SHP77 treated with DMSO at 0.1 percent for 48 hours (cell line): Measurements from ENCODE around the gene CSNK1D.

Experiments used
- DNase-seq: peaks from one replicate; lab custom pipeline; 2025; lab: John Stamatoyannopoulos, UW

The CSNK1D gene

GRCh38 chr17:82238472-82239201, 34.9 kb downstream of the CSNK1D start:
- DNase-seq: no peak

GRCh38 chr17:82237746-82238471, 35.6 kb downstream of the CSNK1D start:
- no peak for DNase-seq

DNA sequence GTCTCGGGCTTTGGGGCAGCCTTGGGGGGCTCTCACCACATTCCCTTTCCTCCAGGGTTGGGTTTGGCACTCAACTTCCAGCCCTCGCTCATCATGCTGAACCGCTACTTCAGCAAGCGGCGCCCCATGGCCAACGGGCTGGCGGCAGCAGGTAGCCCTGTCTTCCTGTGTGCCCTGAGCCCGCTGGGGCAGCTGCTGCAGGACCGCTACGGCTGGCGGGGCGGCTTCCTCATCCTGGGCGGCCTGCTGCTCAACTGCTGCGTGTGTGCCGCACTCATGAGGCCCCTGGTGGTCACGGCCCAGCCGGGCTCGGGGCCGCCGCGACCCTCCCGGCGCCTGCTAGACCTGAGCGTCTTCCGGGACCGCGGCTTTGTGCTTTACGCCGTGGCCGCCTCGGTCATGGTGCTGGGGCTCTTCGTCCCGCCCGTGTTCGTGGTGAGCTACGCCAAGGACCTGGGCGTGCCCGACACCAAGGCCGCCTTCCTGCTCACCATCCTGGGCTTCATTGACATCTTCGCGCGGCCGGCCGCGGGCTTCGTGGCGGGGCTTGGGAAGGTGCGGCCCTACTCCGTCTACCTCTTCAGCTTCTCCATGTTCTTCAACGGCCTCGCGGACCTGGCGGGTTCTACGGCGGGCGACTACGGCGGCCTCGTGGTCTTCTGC, 36.3 kb downstream of the CSNK1D start:
- DNase-seq: no peak

GRCh38 chr17:82236142-82236971, 37.1 kb downstream of the CSNK1D start:
- DNase-seq: peak; percentile 62

- DNase-seq: no peak
Measured at GRCh38 chr17:82235775-82236141, 37.7 kb downstream of the CSNK1D start.

DNA sequence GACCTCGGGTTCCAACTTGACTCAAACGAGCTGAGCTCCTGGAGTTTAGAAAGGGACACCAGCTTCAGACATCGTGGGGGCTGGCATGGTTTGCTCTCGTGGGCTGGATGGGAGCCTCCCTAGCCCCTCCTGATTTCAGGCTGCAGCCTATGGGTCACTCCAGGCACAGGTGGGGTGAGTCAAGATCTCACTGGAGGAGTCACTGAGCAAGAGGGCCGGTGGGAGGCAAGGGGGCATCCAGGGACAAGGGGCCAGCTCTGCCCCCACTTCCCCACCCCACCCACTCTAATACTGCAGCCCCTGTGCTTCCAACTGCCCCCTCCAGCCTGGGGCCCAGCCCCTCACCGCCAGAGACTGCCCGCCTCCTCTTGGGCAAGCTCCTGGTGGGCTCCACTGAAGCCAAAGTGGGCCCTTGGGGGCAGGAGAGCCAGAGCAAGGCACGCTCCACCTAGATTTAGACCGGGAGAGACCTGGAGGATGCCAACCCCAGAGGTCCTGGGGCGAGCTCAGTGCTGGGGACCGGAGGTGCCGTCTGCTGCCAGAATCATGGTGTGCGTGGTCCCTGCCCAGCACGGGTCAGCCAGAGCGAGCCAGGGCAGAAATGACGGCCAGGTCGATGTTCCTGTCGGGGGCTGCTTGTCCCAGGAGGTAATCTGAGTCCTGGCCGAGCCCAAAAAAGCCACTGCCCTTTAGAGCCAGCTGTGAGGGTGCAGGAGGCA, 38.3 kb downstream of the CSNK1D start:
- no peak for DNase-seq

GRCh38 chr17:82234211-82235055, 39.1 kb downstream of the CSNK1D start:
- DNase-seq: no peak

DNA sequence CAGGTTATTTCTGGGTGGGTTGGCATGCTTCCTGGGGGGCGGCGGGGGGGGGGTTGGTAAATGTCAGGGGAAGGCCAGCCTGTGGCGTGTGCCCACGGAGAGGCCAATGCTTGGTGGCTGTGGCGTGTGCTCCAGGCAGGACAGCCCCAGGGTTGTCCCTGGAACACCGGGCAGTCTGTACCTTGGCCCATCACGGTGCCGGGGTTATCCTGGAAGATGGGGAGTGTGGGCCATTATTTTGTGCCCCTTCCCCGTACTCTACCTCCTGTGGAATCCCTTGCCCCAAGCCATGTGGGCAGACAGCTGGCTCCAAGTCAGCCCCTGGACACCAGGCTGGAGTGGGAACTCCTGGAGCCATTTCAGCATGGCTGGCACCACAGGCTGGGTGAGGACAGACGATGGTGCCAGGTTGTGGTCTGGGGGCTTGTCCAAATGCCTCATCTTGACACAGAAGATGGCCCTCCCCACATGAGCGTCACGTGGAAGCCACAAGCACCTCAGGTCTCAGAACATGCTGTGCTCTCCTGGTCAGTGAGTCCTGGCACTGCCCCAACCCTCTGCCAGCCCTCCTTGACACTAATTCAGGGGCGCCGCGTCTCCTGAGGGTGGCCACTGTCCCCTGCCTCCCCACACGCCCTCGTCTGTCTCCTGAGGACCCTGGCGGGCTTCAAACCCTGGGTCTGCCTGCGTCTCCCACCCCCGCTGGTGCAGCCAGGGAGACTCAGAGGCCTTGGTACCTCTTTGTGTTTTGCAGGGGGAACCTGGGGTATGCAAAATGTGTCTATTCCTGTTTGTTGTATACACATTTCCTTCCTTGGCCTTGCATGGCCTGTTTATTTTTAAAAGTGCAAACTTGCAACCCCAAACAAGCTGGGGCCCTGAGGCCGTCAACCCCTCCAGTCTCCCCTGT, 40.4 kb downstream of the CSNK1D start:
- no peak for DNase-seq

DNA sequence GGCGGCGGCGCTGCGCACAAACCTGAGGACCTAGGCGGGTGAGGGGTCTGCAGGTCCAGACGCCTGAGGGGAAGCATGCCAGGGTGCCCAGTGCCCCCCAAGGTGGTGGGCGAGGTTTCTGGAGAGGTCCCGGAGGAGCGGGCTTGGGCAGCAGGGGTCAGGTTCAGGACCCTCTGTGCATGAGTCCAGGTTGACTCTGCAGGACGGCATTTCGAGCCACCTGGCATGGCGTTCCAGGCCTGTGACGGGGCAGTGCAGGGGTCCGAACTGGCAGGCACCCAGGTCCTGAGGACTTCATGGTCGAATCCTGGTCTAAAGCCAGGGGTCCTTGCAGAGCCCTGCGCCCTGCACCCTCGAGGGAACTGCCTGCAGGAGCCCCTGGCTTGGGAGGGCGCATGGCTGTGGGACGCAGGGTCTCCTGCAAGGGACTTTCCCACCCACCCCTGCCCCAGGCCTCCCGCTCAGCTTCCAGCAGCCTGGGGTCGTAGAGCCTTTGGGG, 41.1 kb downstream of the CSNK1D start:
- no peak for DNase-seq

DNA sequence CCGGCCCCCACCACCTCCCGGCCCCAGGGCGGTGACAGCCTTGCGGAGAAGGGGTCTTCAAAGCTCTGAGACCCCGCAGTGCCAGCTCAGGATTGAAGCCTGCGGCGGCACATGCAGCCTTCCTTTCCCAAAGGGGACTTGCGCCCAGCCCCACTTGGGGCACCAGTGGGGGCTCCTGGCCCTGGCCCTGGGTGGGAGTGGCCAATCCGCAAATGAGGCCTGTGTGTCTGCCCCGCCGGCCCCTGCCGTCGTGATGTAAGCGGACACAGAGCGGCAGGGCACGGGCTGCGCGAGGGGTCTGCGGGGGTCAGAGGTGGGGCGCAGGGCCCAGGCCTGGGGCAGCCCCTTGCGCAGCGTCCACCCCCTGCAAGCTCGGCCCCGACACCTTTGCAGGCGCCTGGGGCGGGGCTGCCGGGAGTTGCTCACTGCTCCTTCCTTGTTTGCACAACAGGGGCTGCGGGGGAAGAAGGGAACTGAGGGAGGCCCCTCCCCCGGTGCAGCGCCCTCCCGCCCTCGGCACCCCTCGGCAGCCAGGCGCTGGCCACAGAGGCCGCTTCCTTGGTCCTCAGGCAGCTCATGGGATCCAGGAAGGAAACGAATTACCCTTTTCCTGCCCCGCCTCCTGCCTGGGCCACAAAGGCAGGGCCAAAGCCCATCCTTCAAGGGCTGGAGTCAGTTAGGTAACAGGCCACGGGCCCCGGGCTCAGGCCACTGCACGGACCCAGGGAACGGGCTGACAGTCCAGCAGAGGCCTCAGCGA, 41.8 kb downstream of the CSNK1D start:
- no peak for DNase-seq

GRCh38 chr17:82231312-82231561, 42.3 kb downstream of the CSNK1D start:
- DNase-seq: no peak

- DNase-seq: no peak
Measured at GRCh38 chr17:82230609-82231311, 42.7 kb downstream of the CSNK1D start.

DNA sequence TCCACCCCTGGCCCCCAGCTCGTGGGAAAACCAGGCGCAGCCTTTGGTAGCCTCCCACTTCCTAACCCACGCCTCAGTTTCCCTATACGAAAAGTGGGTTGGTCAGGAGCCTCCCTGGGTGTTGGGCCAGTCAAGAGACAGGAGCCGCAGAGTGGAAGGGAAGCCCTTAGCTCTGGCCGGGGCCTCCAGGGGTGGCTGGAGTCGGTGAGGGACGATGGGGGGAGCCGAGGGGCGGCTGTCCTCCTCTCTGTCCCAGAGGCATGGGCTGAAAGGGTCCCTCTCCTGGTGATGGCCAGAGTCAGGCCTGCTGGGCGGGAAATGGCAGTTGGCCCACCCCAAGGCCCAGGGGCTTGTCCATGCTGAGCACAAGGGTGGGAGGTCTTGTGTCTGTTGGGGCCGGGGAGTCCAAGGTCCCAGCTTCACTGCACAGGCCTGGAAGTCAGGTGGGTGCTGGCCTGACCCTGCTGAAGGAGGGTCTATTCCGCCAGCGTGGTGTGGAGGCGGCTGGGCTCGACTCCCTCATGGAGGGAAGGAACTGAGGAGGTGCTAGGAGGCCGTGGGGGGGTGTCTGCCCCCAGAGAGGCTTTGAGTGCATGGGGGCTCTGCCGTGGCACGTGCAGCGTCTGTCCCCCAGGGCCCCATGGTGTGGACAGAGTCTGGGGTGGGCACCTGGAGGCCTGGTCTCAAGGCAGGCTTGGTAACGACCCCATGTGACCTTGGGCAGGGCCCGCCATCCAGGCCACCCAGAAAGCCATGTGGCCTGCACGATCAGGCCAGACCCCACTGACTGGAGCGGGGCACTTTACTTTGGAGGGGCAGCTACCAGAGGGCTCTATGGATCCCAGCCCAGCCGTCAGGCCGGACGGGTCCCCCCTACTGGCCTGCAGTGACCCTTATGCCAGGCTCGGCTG, 43.5 kb downstream of the CSNK1D start:
- no peak for DNase-seq

DNA sequence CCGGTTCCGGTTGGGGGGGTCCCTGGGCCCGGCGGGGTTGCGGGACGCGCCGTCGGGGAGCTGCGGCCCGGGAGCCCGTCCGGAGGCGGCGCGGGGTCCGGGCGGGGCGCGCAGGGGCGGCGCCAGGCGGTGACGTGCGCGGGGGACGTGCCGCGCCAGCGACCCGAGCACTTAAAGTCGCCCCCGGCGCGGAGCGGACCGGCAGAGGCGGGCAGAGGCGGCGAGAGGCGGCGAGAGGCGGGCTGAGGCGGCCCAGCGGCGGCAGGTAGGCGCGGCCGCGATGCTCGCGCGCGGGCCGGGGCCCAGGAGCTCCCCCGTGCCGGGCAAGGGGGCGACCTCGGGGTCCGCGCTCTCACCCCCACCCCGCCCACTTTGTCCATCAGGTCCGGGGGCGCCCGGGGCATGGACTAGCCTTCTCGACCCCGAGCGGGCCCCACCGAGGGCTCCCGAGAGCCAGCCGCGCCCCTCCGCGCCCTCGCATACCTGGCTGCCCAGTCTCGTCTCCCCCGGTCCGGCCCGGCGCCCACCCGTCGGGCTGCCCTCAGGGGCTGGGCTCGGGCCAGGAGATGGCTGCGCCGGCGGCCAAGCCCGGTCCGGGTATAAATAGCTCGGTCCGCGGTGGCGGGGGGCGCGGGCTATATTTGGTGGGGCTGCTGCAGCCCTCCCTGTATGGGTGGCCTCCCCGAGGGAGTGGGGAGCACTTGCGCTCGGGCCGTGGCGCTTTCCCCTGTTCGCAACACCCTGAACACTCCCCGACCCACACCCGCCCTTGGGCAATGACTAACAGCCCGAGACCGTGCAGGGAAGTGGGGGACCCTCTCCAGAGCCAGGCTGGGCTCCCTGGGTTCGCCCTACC, 44.4 kb downstream of the CSNK1D start, which contains the start of gene SLC16A3:
Gene SLC16A3, plus strand, starts transcription at position 201 of the 856 bp plus-strand sequence. CDS start 6,967 bp downstream, outside the sequence.
- no peak for DNase-seq

DNA sequence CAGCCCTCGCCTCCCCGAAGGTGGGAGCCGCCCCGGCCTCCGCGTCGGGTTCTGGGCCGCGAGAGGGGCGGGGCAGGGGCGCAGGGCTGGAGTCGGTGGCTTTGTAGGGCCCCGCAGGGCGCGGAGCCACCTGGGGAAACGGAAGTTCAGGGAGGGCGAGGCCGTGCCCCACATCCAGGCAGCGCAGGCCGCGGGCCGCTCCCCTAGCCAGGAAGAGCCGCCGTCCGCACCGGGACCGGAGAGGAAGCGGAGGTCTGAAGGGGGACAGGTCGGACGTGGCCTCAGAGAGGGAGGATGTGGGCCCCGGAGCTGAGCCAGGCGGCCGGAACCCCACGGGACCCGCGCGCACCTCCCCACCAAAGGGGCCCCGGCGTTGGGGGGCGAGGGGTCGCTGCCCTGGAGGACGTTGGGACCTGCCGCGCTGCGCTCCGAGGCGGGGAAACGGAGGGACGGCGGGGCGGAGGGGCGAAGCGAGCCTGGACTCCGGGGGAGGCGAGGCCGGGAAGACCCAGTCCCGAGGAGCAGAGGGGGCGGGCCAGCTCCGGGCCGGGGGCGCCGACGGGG, 45.1 kb downstream of the CSNK1D start:
- no peak for DNase-seq
